Fibroblast of lung (primary cell): ENCODE data around the gene TGFB2.

Experiments used
- EZH2 ChIP-seq: IDR thresholded peaks from 2 replicates; pipeline ENCODE4 v1.5.1; 2012; ENCODE audit warnings: low read length, control low read depth, mild to moderate bottlenecking; ENCODE audit errors: missing control alignments
- TF ChIP-seq, protein P1 (sequence below), 2 donors: IDR thresholded peaks in 1 of 2; conservative IDR thresholded peaks in 1 of 2; 1 replicate in 1 of 2; 2 replicates in 1 of 2; pipeline ENCODE4 v1.5.1; 2011 to 2012; ENCODE audit warnings: low read length in 2 of 2, control low read depth in 1 of 2, inconsistent platforms in 1 of 2, low read depth in 1 of 2, mild to moderate bottlenecking in 1 of 2

DNA sequence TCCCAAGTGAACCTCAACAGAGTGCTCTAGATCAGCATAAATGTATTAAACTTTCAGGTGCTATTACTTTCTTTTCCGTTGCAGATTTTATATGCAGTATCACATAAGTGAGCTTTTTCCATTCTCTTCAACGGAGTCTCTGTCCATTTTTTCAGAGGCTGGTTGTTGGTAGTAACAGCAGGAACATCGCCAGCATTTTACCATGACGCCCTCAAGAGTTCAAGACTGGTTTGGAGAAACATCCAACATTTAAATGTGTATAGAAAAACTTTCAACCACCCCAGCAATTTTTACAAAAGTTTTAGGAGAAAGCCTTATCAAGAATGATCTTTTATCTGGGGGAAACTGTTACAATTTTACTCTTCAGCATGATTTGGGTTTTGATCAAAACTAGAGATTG, 117.0 kb downstream of the TGFB2 start:
- TF ChIP-seq, protein P1, sequence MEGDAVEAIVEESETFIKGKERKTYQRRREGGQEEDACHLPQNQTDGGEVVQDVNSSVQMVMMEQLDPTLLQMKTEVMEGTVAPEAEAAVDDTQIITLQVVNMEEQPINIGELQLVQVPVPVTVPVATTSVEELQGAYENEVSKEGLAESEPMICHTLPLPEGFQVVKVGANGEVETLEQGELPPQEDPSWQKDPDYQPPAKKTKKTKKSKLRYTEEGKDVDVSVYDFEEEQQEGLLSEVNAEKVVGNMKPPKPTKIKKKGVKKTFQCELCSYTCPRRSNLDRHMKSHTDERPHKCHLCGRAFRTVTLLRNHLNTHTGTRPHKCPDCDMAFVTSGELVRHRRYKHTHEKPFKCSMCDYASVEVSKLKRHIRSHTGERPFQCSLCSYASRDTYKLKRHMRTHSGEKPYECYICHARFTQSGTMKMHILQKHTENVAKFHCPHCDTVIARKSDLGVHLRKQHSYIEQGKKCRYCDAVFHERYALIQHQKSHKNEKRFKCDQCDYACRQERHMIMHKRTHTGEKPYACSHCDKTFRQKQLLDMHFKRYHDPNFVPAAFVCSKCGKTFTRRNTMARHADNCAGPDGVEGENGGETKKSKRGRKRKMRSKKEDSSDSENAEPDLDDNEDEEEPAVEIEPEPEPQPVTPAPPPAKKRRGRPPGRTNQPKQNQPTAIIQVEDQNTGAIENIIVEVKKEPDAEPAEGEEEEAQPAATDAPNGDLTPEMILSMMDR (conservative IDR thresholded peaks at IDR 0.05 in 1 of 2, IDR thresholded peaks at IDR 0.05 in 1 of 2; ENCODE audit: low read depth in 1 of 2, low read length in 2 of 2), result no peak
- no peak for TF ChIP-seq EZH2
